Measurements from ENCODE around the gene FMNL2. TPM values are rescaled to one million over a fixed set of nuclear protein-coding genes. Genes with fewer than 3 reads are reported as not detected.

FMNL2 gene
- total RNA-seq, 1 experiment from 2014 or later = 38.2 TPM

- ChIA-PET POLR2A (no interaction called here), CTCF (no interaction called here)
- peaks cover 11% of the 10 kb centered on the region for H3K4me1 Mint-ChIP-seq (ENCODE audit: low read depth, unreplicated experiment)
- no peaks in the 10 kb centered on the region for H3K36me3 ChIP-seq (ENCODE audit: control insufficient read depth, insufficient read depth, low read length)
- BruUV-seq (replicated peaks) = no TSS peak
- TF ChIP-seq CTCF (IDR thresholded peaks at IDR 0.05; ENCODE audit: insufficient read depth in 1 of 2, low read depth in 1 of 2, low read length in 1 of 2, severe bottlenecking in 1 of 2, unreplicated experiment in 1 of 2) = no peak
- H3K36me3 Mint-ChIP-seq (ENCODE audit: insufficient read depth, unreplicated experiment) = no peaks in the 10 kb centered on the region
- peaks cover 5% of the 10 kb centered on the region; the same call in 1 of the 2 replicates for H3K4me1 ChIP-seq
- no peak for DNase-seq
- H3K4me3 Mint-ChIP-seq (ENCODE audit: unreplicated experiment) = no peak overlapping the region
- no peaks in the 10 kb centered on the region for H3K27me3 Mint-ChIP-seq (ENCODE audit: insufficient read depth, unreplicated experiment)
- H3K4me3 ChIP-seq (ENCODE audit: low read depth, low read length) = no peak overlapping the region
- no peaks in the 10 kb centered on the region for H3K27me3 ChIP-seq (replicated peaks; ENCODE audit: control insufficient read depth, insufficient read depth, low read length)
- H3K27ac Mint-ChIP-seq (ENCODE audit: unreplicated experiment) = no peak overlapping the region
- intact Hi-C loops (cut with micrococcal nuclease; ENCODE audit: unreplicated experiment) = no loop called here
- H3K9me3 ChIP-seq = no peaks in the 10 kb centered on the region
- no peaks in the 10 kb centered on the region for H3K9me3 Mint-ChIP-seq (ENCODE audit: unreplicated experiment)
Observed at GRCh38 chr2:152391318-152391717, 56.3 kb downstream of the FMNL2 start.

- no peaks in the 10 kb centered on the region for H3K36me3 Mint-ChIP-seq (ENCODE audit: insufficient read depth, unreplicated experiment)
- Histone ChIP-seq H3K9me3 (no peaks in the 10 kb centered on the region), H3K27me3 (replicated peaks; ENCODE audit: control insufficient read depth, insufficient read depth, low read length) (no peaks in the 10 kb centered on the region), H3K4me1 (no peaks in the 10 kb centered on the region; the same call in 1 of the 2 replicates), H3K36me3 (ENCODE audit: control insufficient read depth, insufficient read depth, low read length) (no peaks in the 10 kb centered on the region), H3K4me3 (ENCODE audit: low read depth, low read length) (no peak overlapping the region)
- no peak overlapping the region for H3K4me3 Mint-ChIP-seq (ENCODE audit: unreplicated experiment)
- no peak overlapping the region for H3K27ac Mint-ChIP-seq (ENCODE audit: unreplicated experiment)
- CTCF ChIA-PET = no interaction called here
- H3K27me3 Mint-ChIP-seq (ENCODE audit: insufficient read depth, unreplicated experiment) = no peaks in the 10 kb centered on the region
- peaks cover 6% of the 10 kb centered on the region for H3K4me1 Mint-ChIP-seq (ENCODE audit: low read depth, unreplicated experiment)
- no peak for TF ChIP-seq CTCF (IDR thresholded peaks at IDR 0.05; ENCODE audit: insufficient read depth in 1 of 2, low read depth in 1 of 2, low read length in 1 of 2, severe bottlenecking in 1 of 2, unreplicated experiment in 1 of 2)
- H3K9me3 Mint-ChIP-seq (ENCODE audit: unreplicated experiment) = no peaks in the 10 kb centered on the region
- intact Hi-C loops (cut with micrococcal nuclease; ENCODE audit: unreplicated experiment) = no loop called here
- no peak for DNase-seq
- POLR2A ChIA-PET = no interaction called here
- BruUV-seq (replicated peaks) = no TSS peak
Observed at GRCh38 chr2:152393377-152393776, 58.4 kb downstream of the FMNL2 start.

- no peak for TF ChIP-seq CTCF (IDR thresholded peaks at IDR 0.05; ENCODE audit: insufficient read depth in 1 of 2, low read depth in 1 of 2, low read length in 1 of 2, severe bottlenecking in 1 of 2, unreplicated experiment in 1 of 2)
- Histone ChIP-seq H3K4me1 (no peaks in the 10 kb centered on the region; the same call in 1 of the 2 replicates), H3K36me3 (ENCODE audit: control insufficient read depth, insufficient read depth, low read length) (no peaks in the 10 kb centered on the region), H3K9me3 (no peaks in the 10 kb centered on the region), H3K27me3 (replicated peaks; ENCODE audit: control insufficient read depth, insufficient read depth, low read length) (no peaks in the 10 kb centered on the region), H3K4me3 (ENCODE audit: low read depth, low read length) (no peak overlapping the region)
- no peak overlapping the region for H3K4me3 Mint-ChIP-seq (ENCODE audit: unreplicated experiment)
- no peaks in the 10 kb centered on the region for H3K27me3 Mint-ChIP-seq (ENCODE audit: insufficient read depth, unreplicated experiment)
- ChIA-PET POLR2A (no interaction called here), CTCF (no interaction called here)
- intact Hi-C loops (cut with micrococcal nuclease; ENCODE audit: unreplicated experiment) = no loop called here
- DNase-seq = no peak
- no peaks in the 10 kb centered on the region for H3K9me3 Mint-ChIP-seq (ENCODE audit: unreplicated experiment)
- no TSS peak for BruUV-seq (replicated peaks)
- no peaks in the 10 kb centered on the region for H3K36me3 Mint-ChIP-seq (ENCODE audit: insufficient read depth, unreplicated experiment)
- H3K4me1 Mint-ChIP-seq (ENCODE audit: low read depth, unreplicated experiment) = peaks cover 14% of the 10 kb centered on the region
- no peak overlapping the region for H3K27ac Mint-ChIP-seq (ENCODE audit: unreplicated experiment)
Observed at GRCh38 chr2:152394326-152394725, 59.4 kb downstream of the FMNL2 start.
